IMR-90 (cell line): ENCODE results near the gene NDC80. TPM values are rescaled to one million over a fixed set of nuclear protein-coding genes. Genes with fewer than 3 reads are reported as not detected.
A peak's percentile ranks its signal among the peaks of the same experiment; 100 is the strongest.

Experiments
- ATAC-seq: fragments of 200-7000 bp; cut with Tn5 transposase; 2 replicates; pipeline ENCODE4 v1.9.1; 2020; ENCODE audit warnings: low read depth, mild to moderate bottlenecking, moderate library complexity
- BruUV-seq: library from RNA; stranded (reverse); fragments of 400-500 nt; replicated peaks from 2 replicates; lab custom pipeline; 2021; lab: Mats Ljungman, UMichigan
- CTCF ChIA-PET: fragments of 300-600 bp; formaldehyde crosslinking; extraction: SDS; loops from one replicate; lab custom pipeline; 2021; ENCODE audit warnings: antibody characterized with exemption; lab: Yijun Ruan, JAX
- POLR2A ChIA-PET: fragments of 300-600 bp; sonication (Branson Sonifier 250); formaldehyde crosslinking; loops from one replicate; lab custom pipeline; 2022; ENCODE audit warnings: antibody characterized with exemption; ENCODE audit not compliant: unreplicated experiment; lab: Charles Lee
- DNase-seq: peaks from one replicate; pipeline ENCODE4 v3.0.0; 2013
- H2AFZ ChIP-seq: replicated peaks from 2 replicates; pipeline ENCODE3; 2013; ENCODE audit warnings: low read length, mild to moderate bottlenecking; ENCODE audit not compliant: poor library complexity
- H2AK5ac ChIP-seq: 2 replicates; pipeline ENCODE4 v1.6.1; 2013; ENCODE audit warnings: low read depth, low read length, inconsistent platforms
- H2AK9ac ChIP-seq: replicated peaks from 2 replicates; pipeline ENCODE3; 2013; ENCODE audit warnings: mild to moderate bottlenecking, low read depth, low read length, moderate library complexity; ENCODE audit not compliant: poor library complexity
- H2BK120ac ChIP-seq: 2 replicates; pipeline ENCODE4 v1.6.1; 2013; ENCODE audit warnings: low read depth, low read length, inconsistent platforms
- H2BK15ac ChIP-seq: 3 replicates; pipeline ENCODE4 v1.6.1; 2013; ENCODE audit warnings: low read depth, low read length, inconsistent platforms
- H2BK20ac ChIP-seq: 2 replicates; pipeline ENCODE4 v1.6.1; 2013; ENCODE audit warnings: low read depth, mild to moderate bottlenecking, inconsistent platforms, low read length, moderate library complexity
- H2BK5ac ChIP-seq: 2 replicates; pipeline ENCODE4 v1.6.1; 2013; ENCODE audit warnings: mild to moderate bottlenecking, low read depth, low read length, inconsistent platforms; ENCODE audit not compliant: poor library complexity, severe bottlenecking
- H3K14ac ChIP-seq: replicated peaks from 2 replicates; pipeline ENCODE4 v1.6.1; 2013; ENCODE audit warnings: low read depth, low read length, inconsistent platforms
- H3K18ac ChIP-seq: 2 replicates; pipeline ENCODE4 v1.6.1; 2013; ENCODE audit warnings: low read depth, low read length, control low read depth
- H3K23ac ChIP-seq: 2 replicates; pipeline ENCODE4 v1.6.1; 2013; ENCODE audit warnings: low read depth, low read length, inconsistent platforms
- H3K27ac ChIP-seq: 2 replicates; pipeline ENCODE4 v1.5.1; 2013; ENCODE audit warnings: mild to moderate bottlenecking, control low read depth, low read length; ENCODE audit not compliant: insufficient read depth
- H3K27me3 ChIP-seq: 2 replicates; pipeline ENCODE4 v1.6.1; 2013; ENCODE audit warnings: low read length; ENCODE audit not compliant: control insufficient read depth, insufficient read depth
- H3K36me3 ChIP-seq: 2 replicates; pipeline ENCODE4 v1.6.1; 2013; ENCODE audit warnings: low read length, mixed read lengths; ENCODE audit not compliant: control insufficient read depth, insufficient read depth
- H3K4ac ChIP-seq: 2 replicates; pipeline ENCODE4 v1.6.1; 2013; ENCODE audit warnings: low read depth, low read length, inconsistent platforms
- H3K4me1 ChIP-seq: 2 replicates; pipeline ENCODE4 v1.6.1; 2013; ENCODE audit warnings: low read length, mixed read lengths; ENCODE audit not compliant: control insufficient read depth, insufficient read depth
- H3K4me2 ChIP-seq: 2 replicates; pipeline ENCODE4 v1.6.1; 2013; ENCODE audit warnings: low read depth, mild to moderate bottlenecking, control low read depth, low read length, moderate library complexity
- H3K4me3 ChIP-seq: 2 replicates; pipeline ENCODE4 v1.5.1; 2013; ENCODE audit warnings: low read depth, mild to moderate bottlenecking, control low read depth, low read length, moderate library complexity; ENCODE audit not compliant: insufficient read depth
- H3K56ac ChIP-seq: 2 replicates; pipeline ENCODE4 v1.6.1; 2013; ENCODE audit warnings: low read length, inconsistent platforms; ENCODE audit not compliant: insufficient read depth; ENCODE audit errors: extremely low read depth
- H3K79me1 ChIP-seq, 2 experiments: 2 replicates each; pipeline ENCODE4 v1.6.1; 2013; ENCODE audit warnings: low read length in 2 of 2, inconsistent platforms in 1 of 2, low read depth in 1 of 2
- H3K9ac ChIP-seq: 2 replicates; pipeline ENCODE4 v1.6.1; 2013; ENCODE audit warnings: low read depth, low read length, control low read depth
- H3K9me1 ChIP-seq: 2 replicates; pipeline ENCODE4 v1.6.1; 2013; ENCODE audit warnings: low read length, inconsistent platforms; ENCODE audit not compliant: insufficient read depth
- H3K9me3 ChIP-seq: 2 replicates; pipeline ENCODE4 v1.6.1; 2013; ENCODE audit warnings: low read length; ENCODE audit not compliant: control insufficient read depth, insufficient read depth
- H4K20me1 ChIP-seq: 2 replicates; pipeline ENCODE4 v1.6.1; 2013; ENCODE audit warnings: low read length, inconsistent platforms; ENCODE audit not compliant: insufficient read depth
- H4K5ac ChIP-seq: 2 replicates; pipeline ENCODE4 v1.6.1; 2013; ENCODE audit warnings: mild to moderate bottlenecking, low read depth, low read length, control low read depth
- H4K8ac ChIP-seq, 2 experiments: 2 replicates each; pipeline ENCODE4 v1.6.1; 2013; ENCODE audit warnings: low read depth in 2 of 2, low read length in 2 of 2, control low read depth in 1 of 2, inconsistent platforms in 1 of 2
- H4K91ac ChIP-seq: 2 replicates; pipeline ENCODE4 v1.6.1; 2013; ENCODE audit warnings: low read depth, low read length, inconsistent platforms; ENCODE audit not compliant: insufficient read depth
- CEBPB ChIP-seq: IDR thresholded peaks from 2 replicates; pipeline ENCODE4 v1.6.1; 2012; ENCODE audit warnings: low read depth, low read length, improper control_type of control experiment
- CTCF ChIP-seq: conservative IDR thresholded peaks from 2 replicates; pipeline ENCODE4 v1.5.1; 2012; ENCODE audit warnings: mild to moderate bottlenecking, low read depth, low read length, improper control_type of control experiment
- MAFK ChIP-seq: IDR thresholded peaks from 2 replicates; pipeline ENCODE4 v1.6.1; 2012; ENCODE audit warnings: low read depth, low read length, improper control_type of control experiment
- MXI1 ChIP-seq: IDR thresholded peaks from 2 replicates; pipeline ENCODE4 v1.6.1; 2012; ENCODE audit warnings: low read depth, mild to moderate bottlenecking, low read length, moderate library complexity, borderline replicate concordance
- POLR2A ChIP-seq: IDR thresholded peaks from 2 replicates; pipeline ENCODE4 v1.6.1; 2012; ENCODE audit warnings: mild to moderate bottlenecking, low read depth, low read length
- WGBS, 2 experiments: methylation state at CpG; one replicate each; pipeline versions ENCODE4 v1.1.5 to v1.1.7; 2013; ENCODE audit warnings: missing lambda C conversion rate in 2 of 2; ENCODE audit not compliant: insufficient read length in 1 of 2; ENCODE audit errors: extremely low coverage in 2 of 2; 5-methylcytosine and 5-hydroxymethylcytosine counted together
- dilution Hi-C: fragments of 300-500 bp; cut with HindIII; formaldehyde crosslinking; loops from one replicate; pipeline ENCODE4 v1.14.3; 2018; ENCODE audit warnings: low sequenced_read_pairs; ENCODE audit not compliant: unreplicated experiment
- in situ Hi-C: fragments of 300-500 bp; cut with MboI; formaldehyde crosslinking; loops from 3 replicates; pipeline ENCODE4 v1.14.3; 2019; ENCODE audit warnings: low sequenced_read_pairs, inconsistent platforms, mixed read lengths
- intact Hi-C: fragments of 100-400 bp; cut with micrococcal nuclease; formaldehyde crosslinking; loops from 2 replicates; pipeline ENCODE4 v1.10.0; 2022
- polyA plus RNA-seq, 3 experiments: library from polyadenylated mRNA; depleted of rRNA; stranded (reverse); fragments of >200 nt; gene quantifications; 2 replicates each; pipeline ENCODE4 v1.2.3, GENCODE V29; 2012; ENCODE audit warnings: low replicate concordance in 1 of 3
- total RNA-seq: library from RNA; depleted of rRNA; stranded (reverse); fragments of >200 nt; gene quantifications from 2 replicates; pipeline ENCODE4 v1.2.3, GENCODE V29; 2012

NDC80 gene
- total and polyA plus RNA-seq, 2 of the 4 experiments (the other 2 are of a cell fraction): 11.8 to 15.5 TPM

- Histone ChIP-seq H2BK5ac (peak overlapping the region; percentile 96), H3K4me2 (peak overlapping the region; percentile 87), H3K14ac (peak overlapping the region; percentile 86), H3K27me3 (no peaks in the 10 kb centered on the region), H2AK9ac (peak overlapping the region; percentile 93), H4K91ac (peak overlapping the region; percentile 44; the same call in 1 of the 2 replicates), H2AFZ (peak overlapping the region; percentile 98), H2BK20ac (no peak overlapping the region), H4K8ac (peak overlapping the region; percentile 76 to 85; a peak in 3 of 4 replicates), H3K36me3 (no peaks in the 10 kb centered on the region), H3K18ac (peak overlapping the region; percentile 36), H4K5ac (peak overlapping the region; percentile 26; the same call in 1 of the 2 replicates), H3K79me1 (peaks cover 0 to 9% of the 10 kb centered on the region in 2 experiments; a peak in 1 of 4 replicates), H4K20me1 (peaks cover 41% of the 10 kb centered on the region), H3K9me3 (no peaks in the 10 kb centered on the region), H2BK15ac (peak overlapping the region; percentile 71; the same call in 1 of the 3 replicates), H3K27ac (peak overlapping the region; percentile 84), H3K4me1 (peaks cover 6% of the 10 kb centered on the region), H2BK120ac (peak overlapping the region; percentile 53; the same call in 1 of the 2 replicates), H3K23ac (peak overlapping the region; percentile 98), H3K4me3 (peak overlapping the region; percentile 91), H3K4ac (peak overlapping the region; percentile 91), H3K9ac (peak overlapping the region; percentile 69), H3K56ac (peak overlapping the region; percentile 83), H3K9me1 (peaks cover 3% of the 10 kb centered on the region; the same call in 1 of the 2 replicates), H2AK5ac (peak overlapping the region; percentile 90)
- ChIA-PET POLR2A (interaction anchor here (0.6 to 1.0 kb wide), 2 partner anchors 10 to 18 kb away, joined by 4 read pairs; no protein-coding TSS in a partner anchor), CTCF (interaction anchor here (0.6 kb wide), 1 partner anchor 39 kb away, joined by 3 read pairs; no protein-coding TSS in a partner anchor)
- TF ChIP-seq MXI1: peak; percentile 30; the same call in 1 of the 2 replicates
- TF ChIP-seq MAFK: no peak
- TF ChIP-seq POLR2A: no peak
- peak; percentile 42 for TF ChIP-seq CEBPB
- no peak for TF ChIP-seq CTCF
- 2% methylated on average over 13 of the region's 49 CpGs; no CpG with 5 or more reads in 1 of the 2 experiments for WGBS, 2 experiments
- ATAC-seq (peak; percentile 19), DNase-seq (peak; percentile 31)
- in situ Hi-C loops (no loop called here), intact Hi-C loops (loop anchor here (5.0 kb wide), 1 partner anchor 111 kb away; no protein-coding TSS in a partner anchor), dilution Hi-C loops (no loop called here)
- no TSS peak for BruUV-seq
Measured at GRCh38 chr18:2656237-2656980, 85.1 kb downstream of the NDC80 start.
